MM.1S (cell line): ENCODE measurements around the gene PFDN4.

Experiments
- EZH2 ChIP-seq: fragments of 300-600 bp; sonication (generic); optimal IDR thresholded peaks from 2 replicates; pipeline ENCODE3; 2017; ENCODE audit warnings: low read depth, mild to moderate bottlenecking, antibody characterized with exemption, low read length, mixed read lengths
- EZH2phosphoT487 ChIP-seq: fragments of 300-600 bp; sonication (generic); IDR thresholded peaks from 2 replicates; pipeline ENCODE4 v1.6.1; 2018; ENCODE audit warnings: antibody characterized with exemption, low read length
- TF ChIP-seq, protein P1 (sequence below): fragments of 300-600 bp; sonication (generic); IDR thresholded peaks from 2 replicates; pipeline ENCODE4 v1.5.1; 2016; ENCODE audit warnings: antibody characterized with exemption, low read length, mixed read lengths

DNA sequence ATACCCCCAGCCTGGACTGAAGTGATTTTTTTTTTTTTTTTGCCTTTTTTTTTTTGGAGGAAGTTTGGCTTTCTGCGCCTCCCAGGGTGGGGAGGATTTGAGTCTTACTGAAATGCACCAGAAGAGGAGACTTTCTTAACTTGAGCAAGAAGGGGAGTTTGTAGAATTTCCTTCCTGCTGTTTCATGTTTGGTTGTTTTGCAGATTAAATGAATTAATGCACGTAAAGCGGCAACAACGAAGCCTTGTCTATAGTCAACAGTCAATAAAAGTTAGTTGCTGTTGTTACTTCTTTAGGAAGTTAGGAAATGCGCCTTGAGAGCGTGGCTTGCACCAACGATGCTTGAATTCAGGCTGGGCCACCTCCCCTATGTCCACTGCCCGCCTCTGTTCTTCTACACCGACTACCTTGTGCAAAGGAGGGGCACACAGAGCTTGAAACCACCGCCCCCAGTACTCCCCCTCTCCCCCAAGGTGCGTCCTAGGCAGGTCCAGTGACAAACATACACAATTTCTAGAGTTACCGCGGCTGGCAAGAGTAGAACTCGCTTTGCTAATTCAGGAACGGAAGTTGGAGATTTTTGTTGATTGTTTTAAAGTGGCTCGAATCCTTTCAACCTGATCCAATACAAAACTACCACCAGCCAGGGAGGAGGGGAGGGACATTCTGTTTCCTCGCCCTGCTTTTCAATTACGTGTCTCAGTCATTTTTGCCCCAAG is 33.3 kb upstream of the PFDN4 start:
- TF ChIP-seq, protein P1, sequence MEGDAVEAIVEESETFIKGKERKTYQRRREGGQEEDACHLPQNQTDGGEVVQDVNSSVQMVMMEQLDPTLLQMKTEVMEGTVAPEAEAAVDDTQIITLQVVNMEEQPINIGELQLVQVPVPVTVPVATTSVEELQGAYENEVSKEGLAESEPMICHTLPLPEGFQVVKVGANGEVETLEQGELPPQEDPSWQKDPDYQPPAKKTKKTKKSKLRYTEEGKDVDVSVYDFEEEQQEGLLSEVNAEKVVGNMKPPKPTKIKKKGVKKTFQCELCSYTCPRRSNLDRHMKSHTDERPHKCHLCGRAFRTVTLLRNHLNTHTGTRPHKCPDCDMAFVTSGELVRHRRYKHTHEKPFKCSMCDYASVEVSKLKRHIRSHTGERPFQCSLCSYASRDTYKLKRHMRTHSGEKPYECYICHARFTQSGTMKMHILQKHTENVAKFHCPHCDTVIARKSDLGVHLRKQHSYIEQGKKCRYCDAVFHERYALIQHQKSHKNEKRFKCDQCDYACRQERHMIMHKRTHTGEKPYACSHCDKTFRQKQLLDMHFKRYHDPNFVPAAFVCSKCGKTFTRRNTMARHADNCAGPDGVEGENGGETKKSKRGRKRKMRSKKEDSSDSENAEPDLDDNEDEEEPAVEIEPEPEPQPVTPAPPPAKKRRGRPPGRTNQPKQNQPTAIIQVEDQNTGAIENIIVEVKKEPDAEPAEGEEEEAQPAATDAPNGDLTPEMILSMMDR: no peak
- TF ChIP-seq EZH2 (no peak), EZH2phosphoT487 (no peak)
